Inferior parietal cortex (tissue), 1 donor: ENCODE results near the gene NT5C3B.
"Not testable (repeated sequence)": the region's sequence is repeated elsewhere in the genome, so short reads cannot be mapped to it uniquely, and the experiment has no call there.

Experiments used
- DNase-seq: peaks from one replicate; pipeline ENCODE4 v3.0.0-alpha.2; 2016; ENCODE audit errors: extremely low spot score

Gene NT5C3B

GRCh38 chr17:41784207-41784744, 51.8 kb downstream of the NT5C3B start:
- no peak for DNase-seq

GRCh38 chr17:41782142-41782541, 53.9 kb downstream of the NT5C3B start:
- DNase-seq = no peak

GRCh38 chr17:41781404-41782110, 54.5 kb downstream of the NT5C3B start:
- DNase-seq = no peak

GRCh38 chr17:41779954-41780353, 56.1 kb downstream of the NT5C3B start:
- no peak for DNase-seq

- DNase-seq = no peak
Measured at GRCh38 chr17:41777574-41778188, 58.4 kb downstream of the NT5C3B start.

- DNase-seq = no peak
Measured at GRCh38 chr17:41777157-41777573, 58.9 kb downstream of the NT5C3B start.

- DNase-seq = not testable (repeated sequence)
Measured at GRCh38 chr17:41776262-41776900, 59.7 kb downstream of the NT5C3B start.

GRCh38 chr17:41775394-41776226, 60.4 kb downstream of the NT5C3B start:
- DNase-seq = peak; percentile 60
